ENCODE data around the gene EHD4. TPM values are rescaled to one million over a fixed set of nuclear protein-coding genes. Genes with fewer than 3 reads are reported as not detected.

Gene EHD4
- total RNA-seq, 1 experiment from 2014 or later, result 20.2 TPM

DNA sequence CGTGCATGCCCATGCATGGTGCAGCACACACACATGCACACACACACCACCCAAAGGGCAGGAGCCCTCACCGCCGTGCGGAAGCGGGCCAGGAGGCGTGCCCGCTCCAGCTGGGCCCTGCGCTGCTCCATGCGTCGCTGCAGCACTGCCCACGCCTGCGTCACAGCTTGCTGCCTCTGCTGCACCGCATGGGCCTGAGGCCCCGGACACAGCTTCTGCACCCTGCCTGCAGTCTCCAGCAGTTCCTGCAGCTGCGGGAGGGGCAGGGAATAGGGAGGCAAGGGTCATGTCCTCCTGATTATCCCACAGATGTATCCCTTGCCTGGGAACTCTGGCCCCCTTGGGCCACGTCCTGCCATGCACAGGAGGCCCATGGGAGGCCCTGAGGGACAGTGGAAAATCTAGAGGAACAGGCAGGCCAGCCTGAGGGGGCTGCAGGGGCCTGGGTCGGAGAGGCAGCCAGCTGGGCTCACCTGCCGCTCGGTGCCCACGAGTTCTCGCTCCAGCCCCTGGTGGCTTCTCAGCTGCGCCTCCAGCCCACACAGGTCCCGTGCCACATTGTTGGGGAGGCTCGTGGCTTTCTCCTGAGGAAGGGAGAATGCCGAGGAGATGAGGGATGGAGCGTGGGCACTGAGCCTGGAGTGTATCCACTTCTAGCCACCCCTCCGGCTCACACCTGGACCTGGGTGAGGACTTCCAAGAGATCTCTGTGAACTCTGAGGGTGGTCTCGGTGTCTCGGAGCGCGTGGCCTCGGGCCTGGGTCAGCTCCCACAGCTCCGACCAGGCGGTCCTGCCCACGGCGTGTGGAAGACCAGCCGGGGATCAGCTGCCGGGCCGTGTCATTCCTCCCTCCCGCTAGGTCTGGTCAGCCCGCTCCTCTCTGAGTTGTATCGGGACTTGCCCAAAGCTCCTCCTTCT lies 102.3 kb downstream of the EHD4 start:
- no peak overlapping the region for H3K27ac Mint-ChIP-seq (ENCODE audit: unreplicated experiment)
- intact Hi-C loops (cut with micrococcal nuclease; ENCODE audit: unreplicated experiment), result no loop called here
- no peaks in the 10 kb centered on the region for H3K36me3 Mint-ChIP-seq (ENCODE audit: insufficient read depth, unreplicated experiment)
- TF ChIP-seq CTCF (IDR thresholded peaks at IDR 0.05; ENCODE audit: unreplicated experiment), result no peak
- no peaks in the 10 kb centered on the region for H3K9me3 Mint-ChIP-seq (ENCODE audit: low read depth, unreplicated experiment)
- CTCF ChIA-PET, result no interaction called here
- DNase-seq, result no peak
- H3K4me3 Mint-ChIP-seq (ENCODE audit: low read depth, unreplicated experiment), result no peak overlapping the region
- H3K27me3 Mint-ChIP-seq (ENCODE audit: unreplicated experiment), result peaks cover 34% of the 10 kb centered on the region
- no peaks in the 10 kb centered on the region for H3K4me1 Mint-ChIP-seq (ENCODE audit: low read depth, unreplicated experiment)
- BruUV-seq (replicated peaks), result no TSS peak

DNA sequence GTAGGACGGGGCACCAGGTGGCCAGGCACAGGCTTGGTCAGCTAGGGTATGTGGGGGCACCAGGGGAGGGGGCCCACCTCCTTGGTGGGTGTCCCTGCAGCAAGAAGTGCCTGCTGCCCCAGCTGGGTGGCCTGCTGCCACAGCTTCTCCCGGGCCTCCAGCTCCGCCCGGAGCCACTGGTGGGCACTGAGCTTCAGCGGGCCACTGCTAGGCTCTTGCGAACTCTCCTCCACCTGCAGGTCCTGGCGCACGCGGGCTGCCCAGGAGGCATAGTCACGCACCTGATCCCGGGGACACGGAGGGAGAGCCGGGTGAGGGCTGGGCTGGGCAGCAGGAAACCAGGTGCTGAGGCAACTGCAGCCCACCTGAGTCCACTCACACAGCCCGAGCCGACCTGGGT lies 104.0 kb downstream of the EHD4 start:
- Mint-ChIP-seq H3K27ac (ENCODE audit: unreplicated experiment) (no peak overlapping the region), H3K9me3 (ENCODE audit: low read depth, unreplicated experiment) (no peaks in the 10 kb centered on the region), H3K4me3 (ENCODE audit: low read depth, unreplicated experiment) (no peak overlapping the region), H3K27me3 (ENCODE audit: unreplicated experiment) (peaks cover 17% of the 10 kb centered on the region), H3K36me3 (ENCODE audit: insufficient read depth, unreplicated experiment) (no peaks in the 10 kb centered on the region), H3K4me1 (ENCODE audit: low read depth, unreplicated experiment) (no peaks in the 10 kb centered on the region)
- no TSS peak for BruUV-seq (replicated peaks)
- intact Hi-C loops (cut with micrococcal nuclease; ENCODE audit: unreplicated experiment), result no loop called here
- DNase-seq, result no peak
- CTCF ChIA-PET, result no interaction called here
- TF ChIP-seq CTCF (IDR thresholded peaks at IDR 0.05; ENCODE audit: unreplicated experiment), result no peak

DNA sequence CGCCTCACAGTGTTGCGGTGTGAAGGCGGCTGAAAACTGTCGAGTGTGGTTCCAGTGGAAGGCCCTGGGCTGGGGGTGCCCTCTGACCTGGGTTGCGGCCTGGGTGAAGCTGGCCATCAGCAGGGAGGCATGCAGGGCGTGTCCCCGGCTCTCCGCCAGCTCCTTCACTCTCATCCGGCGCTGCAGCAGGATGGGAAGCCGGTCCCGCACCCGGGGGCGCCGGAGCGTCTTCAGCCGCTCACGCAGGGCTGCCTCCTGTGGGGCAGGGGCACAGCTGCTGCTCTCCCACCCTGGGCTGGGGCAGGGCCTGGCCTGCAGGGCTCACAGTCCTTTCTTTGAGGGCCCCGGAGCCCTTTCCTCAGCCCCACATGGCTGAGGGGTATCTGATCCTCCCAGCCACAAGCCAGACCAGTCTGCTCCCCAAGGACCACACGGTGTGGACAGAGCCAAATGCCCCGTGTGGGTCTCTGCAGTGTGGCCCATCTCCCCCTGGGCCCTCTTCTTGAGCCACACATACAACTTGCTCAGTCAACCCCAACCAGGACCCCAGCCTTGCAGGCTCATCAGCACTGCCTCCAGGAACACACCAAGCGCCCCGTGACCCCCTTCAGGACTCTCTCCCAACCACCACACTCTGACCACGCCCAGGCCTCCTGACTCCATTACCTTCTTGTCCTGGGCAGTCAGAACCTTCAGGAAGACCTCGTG lies 105.3 kb downstream of the EHD4 start:
- H3K36me3 Mint-ChIP-seq (ENCODE audit: insufficient read depth, unreplicated experiment), result no peaks in the 10 kb centered on the region
- CTCF ChIA-PET, result no interaction called here
- H3K27me3 Mint-ChIP-seq (ENCODE audit: unreplicated experiment), result peaks cover 4% of the 10 kb centered on the region
- no peak overlapping the region for H3K27ac Mint-ChIP-seq (ENCODE audit: unreplicated experiment)
- H3K4me3 Mint-ChIP-seq (ENCODE audit: low read depth, unreplicated experiment), result no peak overlapping the region
- DNase-seq, result no peak
- intact Hi-C loops (cut with micrococcal nuclease; ENCODE audit: unreplicated experiment), result no loop called here
- BruUV-seq (replicated peaks), result no TSS peak
- TF ChIP-seq CTCF (IDR thresholded peaks at IDR 0.05; ENCODE audit: unreplicated experiment), result no peak
- no peaks in the 10 kb centered on the region for H3K4me1 Mint-ChIP-seq (ENCODE audit: low read depth, unreplicated experiment)
- no peaks in the 10 kb centered on the region for H3K9me3 Mint-ChIP-seq (ENCODE audit: low read depth, unreplicated experiment)

GRCh38 chr15:41866263-41866703 lies 106.1 kb downstream of the EHD4 start:
- no TSS peak for BruUV-seq (replicated peaks)
- CTCF ChIA-PET, result no interaction called here
- Mint-ChIP-seq H3K4me3 (ENCODE audit: low read depth, unreplicated experiment) (no peak overlapping the region), H3K36me3 (ENCODE audit: insufficient read depth, unreplicated experiment) (no peaks in the 10 kb centered on the region), H3K27me3 (ENCODE audit: unreplicated experiment) (no peaks in the 10 kb centered on the region), H3K27ac (ENCODE audit: unreplicated experiment) (no peak overlapping the region), H3K4me1 (ENCODE audit: low read depth, unreplicated experiment) (no peaks in the 10 kb centered on the region), H3K9me3 (ENCODE audit: low read depth, unreplicated experiment) (no peaks in the 10 kb centered on the region)
- intact Hi-C loops (cut with micrococcal nuclease; ENCODE audit: unreplicated experiment), result no loop called here
- DNase-seq, result no peak
- no peak for TF ChIP-seq CTCF (IDR thresholded peaks at IDR 0.05; ENCODE audit: unreplicated experiment)

All from Calu3 (cell line).